NT2/D1 (cell line): ENCODE measurements around the gene CAPN14.

Source experiments
- SUZ12 ChIP-seq: IDR thresholded peaks from 2 replicates; pipeline ENCODE4 v1.6.1; 2011; ENCODE audit not compliant: insufficient read length, insufficient read depth; ENCODE audit errors: extremely low read depth
- ZNF274 ChIP-seq: IDR thresholded peaks from 2 replicates; pipeline ENCODE4 v1.6.1; 2011; ENCODE audit warnings: mild to moderate bottlenecking, low read depth, low read length

GRCh38 chr2:31129375-31130171, 87.7 kb downstream of the CAPN14 start:
- TF ChIP-seq ZNF274 (no peak), SUZ12 (no peak)
